Left renal pelvis (tissue), 4 donors: ENCODE results near the gene PXDN. TPM values are rescaled to one million over a fixed set of nuclear protein-coding genes. Genes with fewer than 3 reads are reported as not detected.

Experiments
- DNase-seq, 4 donors: peaks; one replicate each; pipeline ENCODE4 v3.0.0-alpha.2; 2013; ENCODE audit warnings: low read depth in 4 of 4, low spot score in 3 of 4
- polyA plus RNA-seq, 4 donors: library from polyadenylated mRNA; unstranded; fragments of 120-200 nt; gene quantifications; one replicate each; pipeline ENCODE4 v1.2.1, GENCODE V29; 2013; ENCODE audit not compliant: insufficient read length in 4 of 4

PXDN gene
- polyA plus RNA-seq, 4 donors = 154 to 245 (median 177) TPM

GRCh38 chr2:1756456-1756855 lies 12.1 kb upstream of the PXDN start:
- no peak for DNase-seq

- no peak for DNase-seq
Observed at GRCh38 chr2:1755436-1756191, 11.3 kb upstream of the PXDN start.

- DNase-seq = no peak
Observed at GRCh38 chr2:1754461-1755170, 10.3 kb upstream of the PXDN start.

GRCh38 chr2:1754046-1754445 lies 9.7 kb upstream of the PXDN start:
- no peak for DNase-seq

GRCh38 chr2:1752751-1753150 lies 8.4 kb upstream of the PXDN start:
- no peak for DNase-seq

GRCh38 chr2:1751767-1752725 lies 7.7 kb upstream of the PXDN start:
- no peak for DNase-seq

- no peak for DNase-seq
Observed at GRCh38 chr2:1750933-1751766, 6.8 kb upstream of the PXDN start.

- DNase-seq = no peak
Observed at GRCh38 chr2:1750270-1750932, 6.1 kb upstream of the PXDN start.

GRCh38 chr2:1749489-1750119 lies 5.3 kb upstream of the PXDN start:
- no peak for DNase-seq

- DNase-seq = no peak
Observed at GRCh38 chr2:1748741-1749488, 4.6 kb upstream of the PXDN start.

GRCh38 chr2:1748176-1748740 lies 3.9 kb upstream of the PXDN start:
- DNase-seq = no peak

GRCh38 chr2:1747065-1747941 lies 3.0 kb upstream of the PXDN start:
- no peak for DNase-seq

- DNase-seq = no peak
Observed at GRCh38 chr2:1746174-1747064, 2.1 kb upstream of the PXDN start.

- DNase-seq = no peak
Observed at GRCh38 chr2:1745171-1746023, 1.1 kb upstream of the PXDN start.

- DNase-seq = no peak
Observed at GRCh38 chr2:1744151-1744445, 217 bp downstream of the PXDN start.
